CD14-positive monocyte (primary cell): Measurements from ENCODE around the gene AHCYL1. TPM values are rescaled to one million over a fixed set of nuclear protein-coding genes. Genes with fewer than 3 reads are reported as not detected.

ENCODE experiments used
- DNase-seq, 3 donors: peaks; one replicate each; pipeline ENCODE4 v3.0.0-alpha.2; 2011 to 2022
- H2AFZ ChIP-seq: 2 replicates; pipeline ENCODE4 v1.6.0; 2012; ENCODE audit warnings: mild to moderate bottlenecking, low read depth, low read length, inconsistent platforms; ENCODE audit not compliant: insufficient read depth, poor library complexity, severe bottlenecking
- H3K27ac ChIP-seq, 2 donors: 1 replicate in 1 of 2; 2 replicates in 1 of 2; pipeline ENCODE4 v1.5.1; 2012 to 2013; ENCODE audit warnings: low read length in 2 of 2, control low read depth in 1 of 2, inconsistent platforms in 1 of 2, low read depth in 1 of 2, mild to moderate bottlenecking in 1 of 2
- H3K27me3 ChIP-seq, 2 donors: one replicate each; pipeline versions ENCODE4 v1.6.0 to v1.6.1; 2011 to 2013; ENCODE audit warnings: low read length in 2 of 2; ENCODE audit not compliant: control insufficient read depth in 2 of 2, insufficient read depth in 2 of 2
- H3K36me3 ChIP-seq, 2 donors: replicated peaks in 1 of 2; 1 replicate in 1 of 2; 2 replicates in 1 of 2; pipeline versions ENCODE4 v1.5.1 to v1.6.1; 2012 to 2013; ENCODE audit warnings: low read length in 2 of 2, control low read depth in 1 of 2, inconsistent platforms in 1 of 2, mild to moderate bottlenecking in 1 of 2; ENCODE audit not compliant: insufficient read depth in 2 of 2, control insufficient read depth in 1 of 2
- H3K4me1 ChIP-seq, 2 donors: 1 replicate in 1 of 2; 2 replicates in 1 of 2; pipeline versions ENCODE4 v1.5.1 to v1.6.1; 2012 to 2013; ENCODE audit warnings: low read length in 2 of 2, control low read depth in 1 of 2, inconsistent platforms in 1 of 2, mild to moderate bottlenecking in 1 of 2, moderate library complexity in 1 of 2; ENCODE audit not compliant: insufficient read depth in 2 of 2, control insufficient read depth in 1 of 2
- H3K4me2 ChIP-seq: replicated peaks from 2 replicates; pipeline ENCODE3; 2012; ENCODE audit warnings: low read length, moderate library complexity, mild to moderate bottlenecking; ENCODE audit not compliant: poor library complexity, severe bottlenecking; ENCODE audit errors: extremely low read depth
- H3K4me3 ChIP-seq, 3 experiments: fragments of 200-600 bp in 1 of 3; sonication (generic) in 1 of 3; replicated peaks in 1 of 3; 1 replicate in 2 of 3; 2 replicates in 1 of 3; pipeline ENCODE4 v1.5.1; 2011 to 2013; ENCODE audit warnings: low read length in 3 of 3, mild to moderate bottlenecking in 3 of 3, control low read depth in 2 of 3, low read depth in 2 of 3, inconsistent platforms in 1 of 3, moderate library complexity in 1 of 3
- H3K79me2 ChIP-seq: 2 replicates; pipeline ENCODE4 v1.6.0; 2012; ENCODE audit warnings: mild to moderate bottlenecking, control low read depth, inconsistent platforms, low read length, moderate library complexity; ENCODE audit not compliant: insufficient read depth
- H3K9ac ChIP-seq: 2 replicates; pipeline ENCODE4 v1.6.0; 2017; ENCODE audit warnings: low read length, mild to moderate bottlenecking; ENCODE audit not compliant: insufficient read depth, poor library complexity, severe bottlenecking
- H3K9me3 ChIP-seq, 2 donors: replicated peaks in 1 of 2; 1 replicate in 1 of 2; 2 replicates in 1 of 2; pipeline versions ENCODE4 v1.5.1 to v1.6.1; 2012 to 2013; ENCODE audit warnings: low read length in 2 of 2, control low read depth in 1 of 2; ENCODE audit not compliant: control insufficient read depth in 1 of 2, insufficient read depth in 1 of 2
- H4K20me1 ChIP-seq: 2 replicates; pipeline ENCODE4 v1.6.0; 2012; ENCODE audit warnings: mild to moderate bottlenecking, low read length, control low read depth, moderate library complexity; ENCODE audit not compliant: insufficient read depth
- H3K27ac Mint-ChIP-seq, 7 donors: one replicate each; pipeline ENCODE4 v1.8.0; 2020; ENCODE audit warnings: mild to moderate bottlenecking in 7 of 7, mixed read lengths in 7 of 7, moderate library complexity in 6 of 7, inconsistent platforms in 2 of 7
- H3K27me3 Mint-ChIP-seq, 3 donors: one replicate each; pipeline ENCODE4 v1.8.0; 2021 to 2022; ENCODE audit warnings: low read depth in 3 of 3, mild to moderate bottlenecking in 3 of 3, mixed read lengths in 3 of 3, moderate library complexity in 3 of 3, inconsistent platforms in 1 of 3
- H3K36me3 Mint-ChIP-seq, 2 donors: one replicate each; pipeline ENCODE4 v1.8.0; 2020; ENCODE audit warnings: mixed read lengths in 2 of 2, inconsistent platforms in 1 of 2, mild to moderate bottlenecking in 1 of 2
- H3K4me1 Mint-ChIP-seq: one replicate; pipeline ENCODE4 v1.8.0; 2020; ENCODE audit warnings: mild to moderate bottlenecking, mixed read lengths
- H3K4me3 Mint-ChIP-seq, 2 donors: one replicate each; pipeline ENCODE4 v1.8.0; 2020; ENCODE audit warnings: mild to moderate bottlenecking in 2 of 2, mixed read lengths in 2 of 2, moderate library complexity in 1 of 2
- H3K9me3 Mint-ChIP-seq, 7 donors: one replicate each; pipeline ENCODE4 v1.8.0; 2020 to 2022; ENCODE audit warnings: mixed read lengths in 7 of 7, mild to moderate bottlenecking in 6 of 7, moderate library complexity in 6 of 7, inconsistent platforms in 2 of 7
- CTCF ChIP-seq: fragments of 200-600 bp; IDR thresholded peaks from one replicate; pipeline ENCODE4 v1.8.0; 2022; ENCODE audit warnings: antibody characterized with exemption, mild to moderate bottlenecking
- WGBS: methylation state at CpG from one replicate; pipeline ENCODE4 v1.1.5; 2013; ENCODE audit warnings: missing lambda C conversion rate; ENCODE audit not compliant: insufficient coverage; 5-methylcytosine and 5-hydroxymethylcytosine counted together
- intact Hi-C, 2 donors: fragments of 100-400 bp; cut with micrococcal nuclease; formaldehyde crosslinking; loops; one replicate each; pipeline versions ENCODE4 v1.15.0 to v1.15.1; 2023
- polyA plus RNA-seq, 3 donors: library from polyadenylated mRNA; depleted of rRNA in 1 of 3; unstranded in 2 of 3; stranded (reverse) in 1 of 3; fragments of 300-500 nt in 2 of 3; fragments of >200 nt in 1 of 3; fragmentation: Illumina TruSeq in 2 of 3; gene quantifications; 1 replicate in 2 of 3; 2 replicates in 1 of 3; pipeline ENCODE4 v1.2.3, GENCODE V29; 2012 to 2021

Gene AHCYL1
- polyA plus RNA-seq, 3 donors = 39.1 to 63.9 (median 48.8) TPM

GRCh38 chr1:110056776-110057175 lies 72.2 kb downstream of the AHCYL1 start:
- H3K27me3 Mint-ChIP-seq = peaks cover 0 to 2% (median 0%) of the 10 kb centered on the region in 3 donors
- Histone ChIP-seq H3K4me2 (no peak overlapping the region), H3K9me3 (no peaks in the 10 kb centered on the region), H3K27me3 (no peaks in the 10 kb centered on the region), H3K4me1 (peaks cover 10 to 11% of the 10 kb centered on the region in 2 donors), H3K27ac (no peak overlapping the region), H2AFZ (no peak overlapping the region), H4K20me1 (peaks cover 31% of the 10 kb centered on the region), H3K79me2 (no peaks in the 10 kb centered on the region), H3K9ac (no peak overlapping the region), H3K36me3 (peaks cover 57 to 73% of the 10 kb centered on the region in 2 donors), H3K4me3 (no peak overlapping the region)
- intact Hi-C loops = loop anchor here in 1 of 2 donors (5.0 kb wide), 1 partner anchor 51 kb away; no protein-coding TSS in a partner anchor
- no peaks in the 10 kb centered on the region for H3K9me3 Mint-ChIP-seq
- H3K36me3 Mint-ChIP-seq = peaks cover 81 to 89% of the 10 kb centered on the region in 2 donors
- no peak overlapping the region for H3K27ac Mint-ChIP-seq
- 100% methylated on average over 2 of the region's 3 CpGs for whole genome bisulfite sequencing
- no peak for DNase-seq
- peaks cover 10% of the 10 kb centered on the region for H3K4me1 Mint-ChIP-seq
- no peak for TF ChIP-seq CTCF
- no peak overlapping the region for H3K4me3 Mint-ChIP-seq

- Mint-ChIP-seq H3K27me3 (peaks cover 0 to 2% (median 0%) of the 10 kb centered on the region in 3 donors), H3K4me3 (no peak overlapping the region), H3K4me1 (peaks cover 10% of the 10 kb centered on the region), H3K36me3 (peaks cover 74 to 77% of the 10 kb centered on the region in 2 donors), H3K27ac (peak overlapping the region in 2 of 7 donors; percentile 22 to 33), H3K9me3 (no peaks in the 10 kb centered on the region)
- intact Hi-C loops = loop anchor here in 1 of 2 donors (5.0 kb wide), 1 partner anchor 49 kb away; no protein-coding TSS in a partner anchor
- no peaks in the 10 kb centered on the region for H3K9me3 ChIP-seq
- H3K4me2 ChIP-seq = no peak overlapping the region
- H3K27ac ChIP-seq = no peak overlapping the region
- H3K79me2 ChIP-seq = no peaks in the 10 kb centered on the region
- H2AFZ ChIP-seq = no peak overlapping the region
- TF ChIP-seq CTCF = no peak
- no peaks in the 10 kb centered on the region for H3K27me3 ChIP-seq
- peaks cover 10 to 11% of the 10 kb centered on the region in 2 donors for H3K4me1 ChIP-seq
- WGBS = no CpG with 5 or more reads among the region's 7 CpGs
- H4K20me1 ChIP-seq = peaks cover 31% of the 10 kb centered on the region
- no peak overlapping the region for H3K4me3 ChIP-seq
- H3K36me3 ChIP-seq = peaks cover 44 to 60% of the 10 kb centered on the region in 2 donors
- DNase-seq = peak in 2 of 3 donors; percentile 12 to 18
- H3K9ac ChIP-seq = no peak overlapping the region
Observed at GRCh38 chr1:110057963-110058518, 73.5 kb downstream of the AHCYL1 start.
